CD4-positive, alpha-beta T cell treated with Interferon gamma for 1 hour (primary cell): ENCODE measurements around the gene CSN3.

ENCODE experiments used
- DNase-seq: peaks from one replicate; pipeline ENCODE4 v3.0.0-alpha.2; 2020

CSN3 gene

GRCh38 chr4:70298051-70298450, 55.7 kb downstream of the CSN3 start:
- DNase-seq: no peak

GRCh38 chr4:70299643-70300042, 57.2 kb downstream of the CSN3 start:
- DNase-seq: no peak

GRCh38 chr4:70300215-70300614, 57.8 kb downstream of the CSN3 start:
- DNase-seq: no peak
